PFSK-1 (cell line): Measurements from ENCODE around the gene CHID1.

Experiments
- POLR2AphosphoS5 ChIP-seq: IDR thresholded peaks from 2 replicates; pipeline ENCODE4 v1.6.1; 2012; ENCODE audit warnings: low read depth, mild to moderate bottlenecking, control low read depth, low read length, moderate library complexity
- SIN3A ChIP-seq: IDR thresholded peaks from 2 replicates; pipeline ENCODE4 v1.6.1; 2012; ENCODE audit warnings: mild to moderate bottlenecking, low read length, moderate library complexity, borderline replicate concordance; ENCODE audit not compliant: insufficient read depth
- TAF1 ChIP-seq: IDR thresholded peaks from 2 replicates; pipeline ENCODE4 v1.6.1; 2012; ENCODE audit warnings: low read length, control low read depth, borderline replicate concordance; ENCODE audit not compliant: insufficient read depth

DNA sequence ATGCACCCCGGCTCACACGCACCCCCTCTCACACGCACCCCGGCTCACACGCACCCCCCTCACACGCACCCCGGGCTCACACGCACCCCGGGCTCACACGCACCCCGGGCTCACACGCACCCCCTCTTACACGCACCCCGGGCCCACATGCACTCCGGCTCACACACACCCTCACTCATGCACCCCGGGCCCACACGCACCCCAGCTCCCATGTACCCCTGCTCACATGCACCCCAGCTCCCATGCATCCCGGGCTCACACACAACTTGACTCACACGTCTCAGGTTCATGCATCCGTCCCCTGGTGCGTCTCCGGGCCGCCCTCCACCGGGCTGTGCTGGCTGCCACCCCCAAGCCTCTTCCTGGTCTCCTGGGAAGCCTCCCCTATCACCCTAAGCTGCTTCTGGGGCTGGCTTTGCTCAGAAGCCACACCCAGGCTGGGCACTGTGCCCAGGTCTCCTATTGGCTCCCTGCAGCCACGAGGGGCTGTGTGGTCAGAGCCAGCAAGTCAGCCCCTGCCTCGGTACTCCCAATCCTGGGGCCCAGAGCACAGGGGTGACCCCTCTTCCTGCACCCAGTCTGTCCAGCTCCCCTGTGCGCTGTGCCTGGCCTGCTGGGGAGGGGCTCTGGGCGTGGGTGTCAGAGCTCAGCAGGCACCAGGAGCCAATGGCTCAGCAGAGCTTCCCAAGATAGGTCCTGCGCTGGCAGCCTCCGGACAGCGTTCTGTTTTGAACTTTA is 51.0 kb downstream of the CHID1 start:
- TF ChIP-seq TAF1 (no peak), POLR2AphosphoS5 (no peak), SIN3A (no peak)
